ENCODE measurements around the gene NR3C2.

GRCh38 chr4:148074462-148074861 lies 367.8 kb downstream of the NR3C2 start:
- TF ChIP-seq CTCF (IDR thresholded peaks at IDR 0.05; ENCODE audit: insufficient read depth, low read depth, low read length) (no peak), EZH2 (IDR thresholded peaks at IDR 0.05; ENCODE audit: insufficient read depth, low read length) (no peak)
